ENCODE data around the gene AGBL2.

DNA sequence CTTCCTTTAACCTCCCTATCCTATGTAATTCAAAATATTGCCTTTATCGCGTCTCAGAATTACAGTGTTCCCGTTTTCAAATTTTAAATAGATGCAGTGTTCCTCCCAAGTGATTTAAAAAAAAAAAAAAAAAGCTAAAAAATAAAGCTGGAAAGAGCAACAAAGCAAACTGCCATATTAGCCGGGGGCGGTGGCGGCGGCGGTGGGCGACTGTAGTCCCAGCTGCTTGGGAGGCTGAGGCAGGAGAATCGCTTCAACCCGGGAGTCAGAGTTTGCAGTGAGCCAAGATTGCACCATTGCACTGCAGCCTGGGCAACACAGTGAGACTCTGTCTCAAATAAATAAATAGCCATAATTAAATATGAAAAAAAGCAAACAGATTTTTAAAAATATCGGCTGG, 5.5 kb upstream of the AGBL2 start:
- TF ChIP-seq, protein P1, sequence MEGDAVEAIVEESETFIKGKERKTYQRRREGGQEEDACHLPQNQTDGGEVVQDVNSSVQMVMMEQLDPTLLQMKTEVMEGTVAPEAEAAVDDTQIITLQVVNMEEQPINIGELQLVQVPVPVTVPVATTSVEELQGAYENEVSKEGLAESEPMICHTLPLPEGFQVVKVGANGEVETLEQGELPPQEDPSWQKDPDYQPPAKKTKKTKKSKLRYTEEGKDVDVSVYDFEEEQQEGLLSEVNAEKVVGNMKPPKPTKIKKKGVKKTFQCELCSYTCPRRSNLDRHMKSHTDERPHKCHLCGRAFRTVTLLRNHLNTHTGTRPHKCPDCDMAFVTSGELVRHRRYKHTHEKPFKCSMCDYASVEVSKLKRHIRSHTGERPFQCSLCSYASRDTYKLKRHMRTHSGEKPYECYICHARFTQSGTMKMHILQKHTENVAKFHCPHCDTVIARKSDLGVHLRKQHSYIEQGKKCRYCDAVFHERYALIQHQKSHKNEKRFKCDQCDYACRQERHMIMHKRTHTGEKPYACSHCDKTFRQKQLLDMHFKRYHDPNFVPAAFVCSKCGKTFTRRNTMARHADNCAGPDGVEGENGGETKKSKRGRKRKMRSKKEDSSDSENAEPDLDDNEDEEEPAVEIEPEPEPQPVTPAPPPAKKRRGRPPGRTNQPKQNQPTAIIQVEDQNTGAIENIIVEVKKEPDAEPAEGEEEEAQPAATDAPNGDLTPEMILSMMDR (IDR thresholded peaks at IDR 0.05): no peak
- TF ChIP-seq POLR2A (IDR thresholded peaks at IDR 0.05): no peak
